GM10266 (cell line): ENCODE measurements around the gene CASS4.

ENCODE experiments used
- DNase-seq: peaks from one replicate; pipeline ENCODE4 v3.0.0; 2012; ENCODE audit errors: extremely low spot score
- CTCF ChIP-seq: IDR thresholded peaks from 2 replicates; pipeline ENCODE4 v1.5.1; 2012; ENCODE audit warnings: mild to moderate bottlenecking, low read depth; ENCODE audit not compliant: control insufficient read depth, insufficient read depth; ENCODE audit errors: missing control alignments

The CASS4 gene

DNA sequence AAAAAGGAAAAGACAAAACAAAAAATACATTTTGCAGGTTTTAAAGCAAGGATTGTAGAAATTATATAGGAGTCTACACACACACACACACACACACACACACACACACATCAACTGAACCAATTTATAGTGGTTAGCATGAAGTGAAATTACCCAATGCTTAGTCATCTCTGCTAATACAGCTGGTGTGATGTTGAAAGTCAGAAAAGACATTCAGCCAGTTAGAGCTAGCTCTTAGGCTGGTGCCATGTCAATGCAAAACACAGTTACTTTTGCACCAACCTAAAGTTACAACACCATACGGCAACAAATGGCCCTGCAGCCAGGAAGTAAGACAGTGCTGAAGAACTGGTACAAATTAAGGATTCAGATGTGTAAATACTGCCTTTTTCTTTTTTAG is 38.1 kb upstream of the CASS4 start:
- no peak for DNase-seq
- TF ChIP-seq CTCF, result no peak

DNA sequence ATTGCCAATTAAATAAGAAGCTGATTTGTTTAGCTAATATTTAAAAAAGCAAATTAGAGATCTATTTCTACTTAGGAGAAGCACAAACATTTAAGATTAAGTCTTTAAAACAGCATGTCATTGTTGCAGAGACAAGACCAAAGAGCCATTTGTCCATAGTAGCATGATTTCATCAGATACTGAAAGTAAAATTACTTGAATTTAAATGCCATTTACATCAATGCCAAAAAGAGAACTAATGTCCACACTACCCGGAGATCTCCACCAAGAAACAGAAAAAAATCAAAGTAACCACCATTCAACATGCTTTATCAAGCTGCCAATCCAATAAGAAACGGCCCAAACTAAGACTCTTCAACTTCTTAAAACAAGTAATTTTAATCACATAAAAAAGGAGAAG is 35.7 kb upstream of the CASS4 start:
- DNase-seq, result no peak
- no peak for TF ChIP-seq CTCF

DNA sequence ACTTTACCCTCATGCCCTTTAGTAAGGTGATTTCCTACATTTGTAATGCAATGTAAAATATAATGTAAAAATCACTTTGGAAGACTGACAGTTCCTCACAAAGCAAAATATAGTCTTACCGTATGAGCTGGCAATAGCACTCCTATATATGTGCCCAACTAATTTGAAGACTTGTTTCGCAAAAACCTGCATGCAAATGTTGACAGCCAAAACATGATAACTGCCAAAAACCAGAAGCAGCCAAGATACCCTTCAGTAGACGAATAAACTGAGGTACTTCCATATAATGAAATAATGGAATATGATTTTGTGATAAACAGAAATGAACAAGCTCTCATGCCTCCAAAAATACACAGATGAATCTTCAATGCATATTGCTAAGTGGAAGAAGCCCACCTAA is 33.7 kb upstream of the CASS4 start:
- no peak for DNase-seq
- TF ChIP-seq CTCF, result no peak

DNA sequence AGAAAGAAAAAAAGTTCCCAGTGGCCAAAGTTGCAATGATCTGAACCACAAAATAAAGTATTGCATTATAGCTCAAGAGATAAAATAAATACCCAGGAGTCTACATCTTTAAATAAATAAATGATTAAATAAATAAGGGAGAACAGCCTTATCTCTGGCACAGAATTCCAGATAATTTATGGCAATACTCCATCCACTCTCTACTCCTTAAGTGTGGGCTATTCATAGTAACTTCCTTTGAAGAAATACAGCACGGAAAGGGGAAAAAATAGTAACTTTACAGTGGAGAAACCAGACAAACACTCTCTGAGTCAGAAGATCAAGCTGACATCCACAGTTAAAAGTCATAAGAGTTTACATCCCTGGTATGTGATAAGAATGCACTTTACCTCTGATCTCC is 31.7 kb upstream of the CASS4 start:
- DNase-seq, result no peak
- TF ChIP-seq CTCF, result no peak

GRCh38 chr20:56381501-56381900 is 30.6 kb upstream of the CASS4 start:
- no peak for TF ChIP-seq CTCF
- no peak for DNase-seq

DNA sequence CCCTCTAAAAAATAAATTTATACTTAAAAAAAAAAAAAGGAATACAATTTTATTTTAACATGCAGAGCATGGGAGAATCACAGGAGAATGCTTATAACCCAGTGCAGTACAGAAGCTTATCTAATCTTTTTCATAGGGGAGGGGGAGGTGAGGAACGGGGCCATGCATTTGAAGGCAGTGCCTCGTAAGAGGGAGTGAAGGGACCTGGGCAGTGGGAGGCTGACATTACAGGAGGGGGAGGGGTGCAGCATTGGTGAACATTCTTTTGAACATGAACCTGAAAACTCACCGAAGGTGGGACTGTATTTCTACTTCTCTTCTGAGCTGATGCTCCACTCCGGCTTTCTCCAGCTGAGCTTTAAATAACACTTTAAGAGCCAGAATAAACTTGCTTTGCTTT is 29.4 kb upstream of the CASS4 start:
- TF ChIP-seq CTCF, result no peak
- no peak for DNase-seq

DNA sequence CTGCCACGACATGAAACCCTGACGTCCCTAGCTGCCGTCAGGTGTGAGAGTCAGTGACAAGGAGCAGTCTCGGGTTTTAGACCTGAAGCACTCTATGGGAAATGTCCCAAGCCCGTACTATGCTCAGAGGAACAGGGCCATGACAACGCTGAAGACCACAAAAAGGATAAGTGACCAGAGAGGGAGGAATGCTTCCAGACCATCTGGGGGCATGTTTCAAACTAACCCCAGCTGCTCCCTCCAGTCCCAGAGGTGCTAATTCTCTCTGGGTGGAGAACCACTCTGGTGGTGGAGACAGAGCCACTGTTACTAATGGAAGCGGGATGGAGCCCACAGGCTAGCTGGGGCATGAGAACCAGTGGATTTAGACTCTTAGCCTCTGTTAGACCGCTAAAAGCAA is 28.7 kb upstream of the CASS4 start:
- TF ChIP-seq CTCF, result no peak
- DNase-seq, result no peak

DNA sequence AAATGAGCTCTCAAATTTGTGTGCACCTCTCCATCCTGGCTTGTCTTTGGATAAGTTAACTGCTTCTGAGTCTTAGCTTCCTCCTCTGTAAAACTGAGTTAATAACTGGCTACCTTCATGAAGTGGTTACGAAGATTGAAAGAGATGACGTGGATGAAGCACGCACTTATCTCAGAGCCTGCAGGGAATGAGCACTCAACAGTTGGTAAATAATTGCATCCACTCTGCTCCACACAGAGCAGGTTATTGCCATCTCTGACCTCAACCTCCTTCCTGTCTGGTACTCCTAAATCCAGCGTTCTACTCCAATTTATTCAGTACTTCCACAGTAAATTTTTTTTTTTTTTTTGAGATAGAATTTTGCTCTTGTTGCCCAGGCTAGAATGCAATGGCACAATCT is 26.9 kb upstream of the CASS4 start:
- no peak for DNase-seq
- TF ChIP-seq CTCF, result no peak
